Chondrocyte (in vitro differentiated cells): ENCODE results near the gene GNB5. TPM values are rescaled to one million over a fixed set of nuclear protein-coding genes. Genes with fewer than 3 reads are reported as not detected.

ENCODE experiments used
- DNase-seq: peaks from one replicate; pipeline ENCODE4 v3.0.0; 2021; ENCODE audit warnings: mixed read lengths, low spot score
- H3K27ac Mint-ChIP-seq: one replicate; pipeline ENCODE4 v1.8.0; 2021; ENCODE audit warnings: mild to moderate bottlenecking, moderate library complexity, mixed read lengths; ENCODE audit not compliant: unreplicated experiment
- H3K27me3 Mint-ChIP-seq: 2 replicates; pipeline ENCODE4 v1.8.0; 2021; ENCODE audit warnings: low read depth, mixed read lengths
- H3K36me3 Mint-ChIP-seq: 2 replicates; pipeline ENCODE4 v1.8.0; 2021; ENCODE audit warnings: low read depth, mixed read lengths
- H3K4me1 Mint-ChIP-seq: 2 replicates; pipeline ENCODE4 v1.8.0; 2021; ENCODE audit warnings: low read depth, mild to moderate bottlenecking, mixed read lengths
- H3K4me3 Mint-ChIP-seq: one replicate; pipeline ENCODE4 v1.8.0; 2021; ENCODE audit warnings: mild to moderate bottlenecking, moderate library complexity, mixed read lengths; ENCODE audit not compliant: unreplicated experiment
- H3K9me3 Mint-ChIP-seq: 2 replicates; pipeline ENCODE4 v1.8.0; 2021; ENCODE audit warnings: low read depth, mixed read lengths
- CTCF ChIP-seq: fragments of 200-600 bp; sonication (generic); IDR thresholded peaks from 2 replicates; pipeline ENCODE4 v1.5.0; 2021; ENCODE audit warnings: antibody characterized with exemption, mild to moderate bottlenecking, moderate library complexity
- total RNA-seq: library from RNA; stranded (reverse); gene quantifications from 3 replicates; pipeline ENCODE4 v1.2.1, GENCODE V29; 2021

GNB5 gene
- total RNA-seq, 1 donor from 2014 or later = 25.7 TPM

GRCh38 chr15:52200831-52201365 is 9.7 kb upstream of the GNB5 start:
- no peak for DNase-seq
- H3K4me3 Mint-ChIP-seq = no peak overlapping the region
- no peaks in the 10 kb centered on the region for H3K27me3 Mint-ChIP-seq
- H3K27ac Mint-ChIP-seq = peak overlapping the region; percentile 52
- no peaks in the 10 kb centered on the region for H3K36me3 Mint-ChIP-seq
- peaks cover 12% of the 10 kb centered on the region for H3K4me1 Mint-ChIP-seq
- no peaks in the 10 kb centered on the region for H3K9me3 Mint-ChIP-seq
- no peak for TF ChIP-seq CTCF

- Mint-ChIP-seq H3K4me1 (peaks cover 12% of the 10 kb centered on the region), H3K36me3 (no peaks in the 10 kb centered on the region), H3K27me3 (no peaks in the 10 kb centered on the region), H3K9me3 (no peaks in the 10 kb centered on the region), H3K27ac (no peak overlapping the region), H3K4me3 (no peak overlapping the region)
- no peak for TF ChIP-seq CTCF
- DNase-seq = no peak
Measured at GRCh38 chr15:52199271-52199670, 8.1 kb upstream of the GNB5 start.

GRCh38 chr15:52196891-52197290 is 5.7 kb upstream of the GNB5 start:
- Mint-ChIP-seq H3K27me3 (no peaks in the 10 kb centered on the region), H3K27ac (no peak overlapping the region), H3K9me3 (no peaks in the 10 kb centered on the region), H3K4me1 (peaks cover 21% of the 10 kb centered on the region), H3K4me3 (no peak overlapping the region), H3K36me3 (no peaks in the 10 kb centered on the region)
- no peak for DNase-seq
- no peak for TF ChIP-seq CTCF

GRCh38 chr15:52193791-52194190 is 2.6 kb upstream of the GNB5 start:
- Mint-ChIP-seq H3K36me3 (no peaks in the 10 kb centered on the region), H3K4me3 (no peak overlapping the region), H3K9me3 (no peaks in the 10 kb centered on the region), H3K4me1 (peaks cover 9% of the 10 kb centered on the region), H3K27ac (no peak overlapping the region), H3K27me3 (no peaks in the 10 kb centered on the region)
- DNase-seq = no peak
- no peak for TF ChIP-seq CTCF

- H3K36me3 Mint-ChIP-seq = no peaks in the 10 kb centered on the region
- H3K27ac Mint-ChIP-seq = no peak overlapping the region
- H3K4me3 Mint-ChIP-seq = no peak overlapping the region
- H3K9me3 Mint-ChIP-seq = no peaks in the 10 kb centered on the region
- peaks cover 9% of the 10 kb centered on the region for H3K4me1 Mint-ChIP-seq
- no peaks in the 10 kb centered on the region for H3K27me3 Mint-ChIP-seq
- no peak for TF ChIP-seq CTCF
- DNase-seq = no peak
Measured at GRCh38 chr15:52193321-52193720, 2.1 kb upstream of the GNB5 start.
